HL-60/S4 treated with phorbol 12-myristate 13-acetate at 8.2 ng/mL for 4 days and 3 days (cell line): ENCODE measurements around the gene SIGLEC10.
"Not testable (repeated sequence)": the region's sequence is repeated elsewhere in the genome, so short reads cannot be mapped to it uniquely, and the experiment has no call there.

ENCODE experiments used
- in situ Hi-C: fragments of 300-500 bp; cut with MboI; formaldehyde crosslinking; loops from 2 replicates; pipeline ENCODE4 v1.15.0; 2022; ENCODE audit warnings: low sequenced_read_pairs

SIGLEC10 gene

GRCh38 chr19:51440846-51441409, 23.5 kb upstream of the SIGLEC10 start:
- in situ Hi-C loops: no loop called here

- in situ Hi-C loops: no loop called here
Measured at GRCh38 chr19:51440052-51440451, 22.6 kb upstream of the SIGLEC10 start.

GRCh38 chr19:51439021-51439465, 21.6 kb upstream of the SIGLEC10 start:
- in situ Hi-C loops: no loop called here

GRCh38 chr19:51434456-51434855, 17.0 kb upstream of the SIGLEC10 start:
- in situ Hi-C loops: no loop called here

GRCh38 chr19:51433043-51433442, 15.6 kb upstream of the SIGLEC10 start:
- in situ Hi-C loops: no loop called here

- in situ Hi-C loops: no loop called here
Measured at GRCh38 chr19:51431124-51431523, 13.7 kb upstream of the SIGLEC10 start.

- in situ Hi-C loops: no loop called here
Measured at GRCh38 chr19:51430221-51430620, 12.8 kb upstream of the SIGLEC10 start.

- in situ Hi-C loops: no loop called here
Measured at GRCh38 chr19:51427201-51427600, 9.8 kb upstream of the SIGLEC10 start.

GRCh38 chr19:51422053-51422448, 4.6 kb upstream of the SIGLEC10 start:
- in situ Hi-C loops: no loop called here

- in situ Hi-C loops: no loop called here
Measured at GRCh38 chr19:51421229-51422052, 4.0 kb upstream of the SIGLEC10 start.

- in situ Hi-C loops: not testable (repeated sequence)
Measured at GRCh38 chr19:51420511-51420910, 3.1 kb upstream of the SIGLEC10 start.

- in situ Hi-C loops: no loop called here
Measured at GRCh38 chr19:51418707-51419106, 1.3 kb upstream of the SIGLEC10 start.

- in situ Hi-C loops: no loop called here
Measured at GRCh38 chr19:51417810-51418157, 342 bp upstream of the SIGLEC10 start.

GRCh38 chr19:51416422-51416821, 1.0 kb downstream of the SIGLEC10 start:
- in situ Hi-C loops: not testable (repeated sequence)

GRCh38 chr19:51415187-51415586, 2.3 kb downstream of the SIGLEC10 start:
- in situ Hi-C loops: no loop called here

GRCh38 chr19:51410950-51411748, 6.3 kb downstream of the SIGLEC10 start:
- in situ Hi-C loops: no loop called here

GRCh38 chr19:51407511-51408131, 9.8 kb downstream of the SIGLEC10 start:
- in situ Hi-C loops: no loop called here

GRCh38 chr19:51402117-51402516, 15.3 kb downstream of the SIGLEC10 start:
- in situ Hi-C loops: no loop called here

- in situ Hi-C loops: not testable (repeated sequence)
Measured at GRCh38 chr19:51399936-51400335, 17.5 kb downstream of the SIGLEC10 start.

- in situ Hi-C loops: no loop called here
Measured at GRCh38 chr19:51399231-51399630, 18.2 kb downstream of the SIGLEC10 start.

- in situ Hi-C loops: no loop called here
Measured at GRCh38 chr19:51398096-51398704, 19.2 kb downstream of the SIGLEC10 start.
